HS-27A (cell line): Measurements from ENCODE around the gene MARCHF11.

ENCODE experiments used
- DNase-seq: peaks from one replicate; pipeline ENCODE4 v3.0.0-alpha.2; 2012; ENCODE audit warnings: low read depth, missing footprints

Gene MARCHF11

DNA sequence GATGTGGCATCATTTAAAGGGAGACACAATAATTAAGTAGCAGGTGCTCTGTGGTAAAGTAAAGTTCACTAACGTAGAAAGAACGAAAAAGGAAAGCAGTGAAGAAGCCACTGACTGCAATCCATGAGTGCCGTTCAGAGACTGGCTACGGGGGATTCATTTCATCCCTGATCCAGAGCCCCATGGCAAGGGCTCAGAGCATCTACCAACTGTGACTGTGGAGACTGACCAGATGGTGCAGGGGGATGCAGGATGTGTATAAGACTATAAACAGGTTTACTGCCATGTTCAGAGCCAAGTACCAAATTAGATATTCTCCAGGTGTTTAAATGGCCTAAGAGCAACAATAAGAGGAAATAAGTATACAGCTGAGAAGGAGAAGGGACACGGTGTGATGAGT lies 47.7 kb downstream of the MARCHF11 start:
- no peak for DNase-seq

DNA sequence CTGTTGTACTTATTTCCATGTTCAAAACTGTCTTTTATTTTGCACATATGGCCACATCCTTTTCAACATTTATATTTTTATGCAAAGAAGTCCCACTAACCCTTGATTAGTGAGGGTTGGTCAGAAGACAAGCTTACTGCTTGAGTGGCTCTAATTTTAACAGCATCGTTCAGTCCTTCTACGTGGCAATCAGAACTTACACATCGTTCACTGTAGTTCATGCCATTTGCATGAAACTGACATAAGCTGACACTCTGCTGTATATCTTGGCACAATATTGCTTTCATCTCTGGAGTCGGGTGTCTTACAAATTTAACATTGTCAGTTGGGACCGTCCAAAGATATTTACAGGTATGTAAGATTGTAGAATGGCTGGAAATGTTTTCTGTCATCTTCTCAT lies 50.6 kb downstream of the MARCHF11 start:
- DNase-seq: no peak

DNA sequence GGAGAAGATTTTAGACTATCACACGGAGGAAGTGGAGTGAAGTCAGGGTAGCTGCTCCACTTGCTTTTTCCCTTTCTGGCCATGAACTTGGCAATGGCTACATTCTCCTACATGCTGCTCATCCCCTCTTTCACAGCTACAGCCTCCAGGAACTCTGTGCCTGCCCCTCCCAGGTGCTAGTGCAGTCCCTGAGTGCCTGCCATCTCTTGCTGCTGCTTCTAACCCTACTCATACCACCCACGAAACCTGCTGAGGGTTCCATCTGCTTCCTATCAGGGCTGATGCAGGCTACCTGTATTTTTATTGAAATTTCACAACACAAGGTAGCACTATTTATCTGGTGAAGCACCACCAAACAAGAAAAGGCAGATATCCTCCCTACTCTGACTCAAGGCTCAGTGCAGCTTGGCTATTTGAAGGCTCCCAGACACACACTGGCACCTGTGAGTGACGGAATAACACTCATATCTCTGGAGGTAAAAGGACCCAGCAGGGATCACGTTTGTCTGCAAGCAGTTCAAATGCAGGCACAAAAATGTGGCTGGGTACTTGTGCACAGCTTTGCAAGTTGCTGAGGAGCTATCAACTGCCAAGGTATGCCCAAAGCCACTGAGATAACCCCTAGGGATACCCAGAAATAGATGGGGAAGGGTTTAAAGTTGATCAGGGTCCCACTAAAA lies 51.6 kb downstream of the MARCHF11 start:
- DNase-seq: no peak

DNA sequence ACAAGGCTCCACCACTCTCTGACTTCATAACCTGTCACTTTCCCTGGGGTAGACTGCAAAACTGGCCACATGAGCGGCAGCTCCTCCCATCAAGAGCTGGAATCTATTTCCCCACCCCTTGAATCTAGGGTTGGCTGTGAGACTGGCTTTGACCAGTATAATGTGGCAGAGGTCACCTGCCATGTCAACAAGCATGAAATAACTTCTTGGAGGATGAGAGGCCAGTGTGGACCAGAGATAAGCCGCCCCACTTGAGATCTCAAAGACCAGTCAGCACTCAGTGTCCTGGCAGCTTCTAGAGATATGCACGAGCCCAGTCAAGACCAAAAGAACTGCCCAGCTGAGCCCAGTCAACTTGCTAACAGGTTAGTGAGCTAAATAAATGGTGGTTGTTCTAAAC lies 59.0 kb downstream of the MARCHF11 start:
- no peak for DNase-seq

DNA sequence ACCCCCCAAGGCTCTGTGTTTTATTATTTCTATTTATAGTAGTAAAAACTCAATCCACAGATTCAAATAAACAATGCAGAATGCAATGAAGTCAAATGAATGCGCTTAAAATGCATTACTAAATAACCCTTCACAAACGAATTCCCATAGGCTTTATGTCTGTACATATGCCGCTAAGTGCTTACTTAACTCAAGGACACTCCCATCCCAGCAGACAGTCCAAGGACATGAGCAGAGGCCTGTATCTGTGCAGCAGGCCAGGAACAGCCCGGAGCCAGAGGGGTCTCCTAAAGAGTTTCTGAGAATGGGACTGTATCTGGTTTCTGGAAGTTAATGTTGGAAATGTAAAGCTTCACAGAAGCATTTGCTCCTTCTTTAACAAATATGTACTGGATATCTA lies 59.8 kb downstream of the MARCHF11 start:
- no peak for DNase-seq

DNA sequence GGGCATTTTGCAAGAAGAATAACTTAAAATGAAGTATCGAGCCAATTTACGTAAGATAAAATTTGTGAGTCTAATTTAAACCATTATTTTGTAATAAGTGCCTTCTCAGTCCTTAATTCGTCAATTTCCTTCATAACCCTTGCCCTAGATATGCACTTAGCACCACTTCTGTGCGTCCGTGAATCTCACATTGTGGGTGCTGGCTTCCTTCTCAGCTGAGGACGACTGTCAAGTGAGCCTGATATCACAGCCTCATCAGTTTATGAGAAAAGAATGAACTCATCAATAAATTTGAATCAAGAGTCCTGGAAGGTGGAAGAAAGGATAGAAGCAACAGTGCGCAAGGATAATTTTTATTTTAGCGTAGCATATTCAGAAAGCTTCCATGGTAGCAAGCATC lies 64.5 kb downstream of the MARCHF11 start:
- no peak for DNase-seq

DNA sequence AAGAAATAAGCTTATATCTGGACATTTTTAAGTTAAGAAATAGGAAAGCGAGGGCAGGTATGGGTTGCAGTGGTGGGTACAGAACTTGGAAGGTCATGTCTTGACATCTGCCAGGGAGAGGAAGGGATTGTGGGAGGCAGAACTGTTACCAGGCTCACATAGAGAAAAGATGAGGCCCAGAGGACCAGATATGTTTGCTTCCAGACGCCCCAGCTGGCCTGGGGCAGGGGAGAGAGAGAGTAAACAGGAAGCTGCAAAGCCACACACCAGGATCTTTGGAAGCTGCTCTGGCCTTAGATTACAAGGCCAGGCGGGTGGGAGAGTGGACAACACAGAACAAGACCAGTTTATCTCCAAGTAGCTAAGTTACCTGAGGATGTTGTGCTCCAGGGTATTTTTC lies 71.2 kb downstream of the MARCHF11 start:
- no peak for DNase-seq

DNA sequence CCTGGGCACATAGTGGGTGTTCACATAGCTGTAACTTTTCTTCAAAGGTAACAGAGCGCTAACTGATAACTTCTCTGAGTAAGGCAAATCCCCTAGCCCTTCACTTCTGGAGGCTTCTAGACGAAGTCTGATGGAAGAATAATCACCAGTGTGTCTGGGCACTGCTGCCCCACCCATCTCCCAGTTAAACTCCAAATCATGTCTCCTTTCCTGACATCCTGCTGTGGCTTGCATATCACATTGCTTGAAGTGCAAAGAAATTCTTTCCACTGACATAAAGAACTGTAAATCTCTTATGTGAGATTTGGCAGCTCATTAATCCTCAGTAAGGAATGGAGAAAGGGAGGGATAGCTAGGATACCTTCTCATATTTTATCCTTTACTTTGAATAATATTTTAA lies 74.6 kb downstream of the MARCHF11 start:
- DNase-seq: no peak

DNA sequence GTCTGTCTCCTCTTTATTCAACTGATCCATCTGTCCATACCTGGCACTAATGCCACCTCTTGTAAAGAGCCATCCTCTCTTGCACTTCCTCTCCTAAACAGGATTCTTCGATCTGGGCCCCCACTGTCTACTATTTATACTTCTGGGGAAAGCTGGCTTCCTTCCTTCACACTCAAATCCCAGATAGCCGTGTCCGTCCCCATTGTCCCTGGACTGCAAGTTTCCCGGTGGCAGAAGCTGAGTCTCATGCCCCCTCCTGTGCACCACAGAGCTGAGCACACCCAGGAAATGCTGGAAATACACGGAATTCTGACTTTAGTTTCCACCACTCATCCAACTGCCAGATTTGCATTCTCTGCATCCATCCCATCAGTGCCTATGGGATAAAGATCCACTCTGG lies 84.0 kb downstream of the MARCHF11 start:
- no peak for DNase-seq

DNA sequence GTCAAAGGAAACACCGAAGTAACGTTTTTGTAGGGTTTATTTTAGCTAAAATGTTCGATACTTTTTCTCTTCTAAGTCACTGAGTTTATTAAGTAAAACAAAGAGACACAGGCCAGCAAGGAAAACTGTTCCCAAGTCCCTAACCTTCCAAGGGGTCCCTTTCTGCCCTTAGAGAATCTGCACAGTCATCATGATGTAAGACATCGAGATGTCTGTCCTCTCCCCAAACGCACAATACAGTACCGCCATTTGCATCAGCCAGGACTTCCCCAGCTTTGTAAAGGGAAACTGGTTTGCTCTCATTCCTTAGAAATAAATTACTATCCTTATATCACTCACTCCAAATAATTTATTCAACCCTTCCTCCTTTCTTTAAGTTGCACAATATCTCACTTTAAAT lies 89.3 kb downstream of the MARCHF11 start:
- no peak for DNase-seq

DNA sequence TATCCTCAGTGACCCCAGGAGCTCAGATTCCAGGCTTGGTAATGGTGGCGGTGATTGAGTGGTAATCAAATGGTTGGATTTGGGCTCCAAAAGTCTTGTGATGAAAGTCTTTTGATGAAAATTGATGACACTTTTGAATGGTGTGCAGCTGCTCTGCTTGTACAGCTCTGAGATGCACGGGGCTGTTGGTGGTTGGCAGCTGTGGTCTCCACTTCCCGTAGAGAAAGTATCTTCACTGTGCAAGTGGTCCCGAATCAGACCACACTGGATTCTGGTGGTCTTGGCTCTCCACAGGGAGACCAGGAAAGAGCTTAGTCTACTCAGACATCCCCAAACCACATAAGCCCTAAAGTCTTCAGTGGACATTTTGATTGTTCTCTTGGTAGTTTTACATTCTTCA lies 96.6 kb downstream of the MARCHF11 start:
- no peak for DNase-seq

DNA sequence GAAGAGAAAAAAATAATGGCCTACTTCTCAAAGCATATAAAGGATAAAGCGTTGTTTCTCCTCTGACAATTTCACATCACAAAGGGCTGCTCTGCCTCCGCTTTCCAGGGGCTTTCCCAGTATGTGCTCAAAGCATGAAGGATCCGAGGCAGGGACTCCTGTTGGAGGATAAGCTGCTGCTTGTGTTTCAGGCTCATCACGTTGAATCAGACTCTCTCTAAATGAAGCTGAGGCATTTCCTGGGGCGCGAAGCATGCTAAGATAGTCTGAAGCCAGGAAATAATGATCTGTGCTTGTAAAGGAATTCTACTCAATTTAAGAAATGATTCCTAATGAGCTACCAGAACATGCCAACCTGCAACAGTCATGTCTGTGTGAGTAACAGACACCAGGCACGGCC lies 97.5 kb downstream of the MARCHF11 start:
- DNase-seq: no peak

DNA sequence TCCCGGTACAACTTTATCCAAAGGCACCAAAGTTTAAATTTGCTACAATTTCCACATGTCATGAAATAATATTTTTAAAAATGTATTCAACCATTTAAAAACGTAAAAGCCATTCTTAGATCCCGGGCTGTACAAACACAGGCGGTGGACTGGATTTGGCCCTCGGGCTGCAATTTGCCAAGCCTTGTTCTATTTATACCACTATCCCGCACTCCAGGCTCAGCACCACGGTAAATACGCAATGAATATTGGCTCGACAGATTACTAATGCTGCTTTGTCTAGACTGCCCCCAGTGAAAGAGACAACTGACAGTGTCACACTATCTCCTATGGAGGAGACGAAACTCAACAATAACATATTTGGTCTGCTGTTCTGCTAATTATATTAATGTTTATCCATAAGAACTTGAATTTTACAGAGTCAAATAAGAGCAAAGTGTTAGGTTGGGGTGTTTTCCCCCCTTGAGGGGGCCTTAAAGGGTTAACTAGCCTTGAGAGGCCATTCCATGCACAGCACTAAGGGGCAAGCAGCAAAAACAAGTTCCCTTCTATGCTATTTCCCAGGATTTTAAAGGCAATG lies 98.1 kb downstream of the MARCHF11 start:
- DNase-seq: no peak

DNA sequence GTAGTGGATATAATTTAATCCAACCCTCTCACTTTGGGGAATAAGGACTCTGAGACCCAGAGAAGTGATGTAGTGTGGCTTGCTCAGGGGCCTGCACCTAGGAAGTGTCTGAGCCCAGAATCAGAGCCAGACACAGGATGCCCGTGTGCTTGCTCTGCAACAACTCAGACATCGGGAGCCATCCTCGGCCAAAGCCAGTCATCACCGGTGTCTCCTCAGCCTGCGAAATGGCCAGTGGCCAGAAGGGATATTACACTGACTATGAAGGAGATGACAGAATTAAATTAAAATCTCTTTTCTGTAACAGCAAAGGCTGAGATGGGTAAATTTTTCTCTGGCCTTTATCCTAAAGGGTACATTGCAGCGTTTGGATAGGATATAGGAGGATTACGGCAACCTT lies 102.9 kb downstream of the MARCHF11 start:
- DNase-seq: no peak

DNA sequence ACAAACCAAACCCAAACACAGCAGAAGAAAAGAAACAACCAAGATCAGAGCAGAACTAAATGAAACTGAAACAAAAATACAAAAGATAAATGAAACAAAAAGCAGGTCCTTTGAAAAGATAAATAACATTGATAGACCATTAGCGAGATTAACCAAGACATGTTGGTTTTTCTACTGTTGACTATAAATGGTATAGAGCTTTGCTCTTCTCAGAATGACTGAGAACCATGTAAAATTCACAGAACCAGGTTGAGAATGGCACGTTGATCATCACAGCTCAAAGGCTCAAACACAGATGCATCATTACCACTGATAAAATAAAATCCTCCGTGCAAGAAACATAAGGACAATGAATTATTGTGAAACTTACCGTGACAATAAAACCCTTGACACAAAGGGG lies 105.2 kb downstream of the MARCHF11 start:
- no peak for DNase-seq

DNA sequence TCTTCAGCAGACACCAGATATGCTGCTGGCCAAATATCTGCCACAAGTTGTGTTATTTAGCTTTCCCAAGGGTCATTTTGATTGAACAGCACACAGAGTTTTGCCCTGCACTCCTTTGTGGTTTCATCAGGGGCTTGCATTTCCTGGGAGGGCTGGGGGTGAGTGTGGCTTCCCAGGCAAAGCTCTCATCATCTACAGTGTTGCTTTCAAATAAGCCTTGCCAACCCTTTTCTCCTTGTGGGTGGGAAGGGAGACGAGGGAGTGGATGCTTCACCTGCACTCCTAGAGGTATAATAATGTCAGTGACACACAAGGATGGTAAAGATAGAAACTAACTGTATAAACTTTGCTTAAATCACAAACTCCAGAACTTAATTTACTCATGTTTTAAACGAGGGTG lies 107.0 kb downstream of the MARCHF11 start:
- DNase-seq: no peak

DNA sequence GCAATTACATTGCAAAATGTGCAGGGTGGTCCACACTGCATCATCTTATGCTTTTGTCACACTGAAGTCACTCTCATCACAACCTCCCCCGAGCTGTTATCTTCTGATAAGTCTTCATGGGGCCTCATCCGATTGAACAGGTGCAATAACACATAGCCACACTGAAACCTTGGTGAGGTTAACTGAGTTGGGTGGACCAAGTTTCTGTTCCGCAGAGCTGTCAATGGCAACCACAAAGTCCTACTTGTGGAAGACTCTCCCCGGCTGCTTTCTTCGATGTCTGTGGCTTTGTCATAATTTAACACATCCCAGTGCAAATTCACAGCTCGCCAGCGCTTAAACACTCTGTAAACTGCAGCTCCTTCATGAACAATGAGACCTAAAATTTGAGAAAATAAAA lies 112.2 kb downstream of the MARCHF11 start:
- no peak for DNase-seq

DNA sequence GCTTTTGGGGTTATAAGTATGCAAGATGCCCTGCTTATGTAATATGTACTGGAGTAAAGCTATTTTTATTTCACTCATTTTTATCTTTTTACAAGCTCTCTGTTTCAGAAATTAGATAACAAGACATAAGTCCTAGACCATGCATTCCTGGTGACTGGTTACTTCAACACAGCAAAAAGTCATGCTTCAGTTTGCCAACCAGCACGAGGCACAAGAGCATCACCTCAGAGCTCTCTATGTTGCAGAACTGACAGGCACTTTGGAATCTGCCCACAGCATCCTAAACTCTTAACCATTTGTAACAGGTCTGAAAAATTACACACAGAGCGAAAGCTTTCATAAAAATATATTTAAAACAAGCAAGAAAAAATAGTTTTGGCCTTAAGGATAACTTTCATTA lies 112.8 kb downstream of the MARCHF11 start:
- no peak for DNase-seq

DNA sequence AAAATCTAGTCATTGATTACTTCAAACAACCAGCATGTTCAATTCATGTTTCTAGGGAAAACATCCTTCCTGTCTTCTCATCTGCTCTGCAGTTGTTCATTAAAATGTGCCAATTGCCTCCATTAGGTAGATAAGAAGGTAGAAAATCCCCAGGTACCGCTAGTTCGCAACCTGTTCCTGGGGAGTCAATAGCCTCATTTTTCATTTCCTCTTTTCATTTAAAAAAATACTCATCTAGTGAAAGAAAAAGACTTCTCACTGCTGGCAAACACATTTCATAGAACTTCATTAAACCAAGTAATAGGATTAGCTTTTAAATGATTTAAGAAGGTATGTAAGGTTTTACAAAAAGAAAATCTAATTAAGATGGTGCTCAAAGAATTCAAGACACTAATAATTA lies 113.3 kb downstream of the MARCHF11 start:
- DNase-seq: no peak

DNA sequence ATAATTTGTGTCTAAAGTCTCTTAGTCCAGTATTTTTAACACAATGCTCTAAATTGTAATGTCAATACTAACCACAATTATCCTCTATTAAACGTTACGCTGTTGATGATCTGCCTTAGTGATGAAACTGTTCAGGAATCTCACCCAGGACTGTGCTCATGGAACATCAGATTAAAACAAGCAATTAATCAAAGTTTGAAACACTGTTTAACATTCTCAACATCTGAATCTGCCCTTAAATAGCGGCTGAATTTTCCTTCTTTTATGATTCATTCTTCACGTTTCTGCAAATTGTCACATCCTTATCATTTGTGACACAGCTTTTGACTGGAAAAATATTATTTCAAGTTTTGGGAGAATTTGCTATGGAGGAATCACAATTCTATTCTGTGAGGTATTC lies 113.8 kb downstream of the MARCHF11 start:
- DNase-seq: no peak

DNA sequence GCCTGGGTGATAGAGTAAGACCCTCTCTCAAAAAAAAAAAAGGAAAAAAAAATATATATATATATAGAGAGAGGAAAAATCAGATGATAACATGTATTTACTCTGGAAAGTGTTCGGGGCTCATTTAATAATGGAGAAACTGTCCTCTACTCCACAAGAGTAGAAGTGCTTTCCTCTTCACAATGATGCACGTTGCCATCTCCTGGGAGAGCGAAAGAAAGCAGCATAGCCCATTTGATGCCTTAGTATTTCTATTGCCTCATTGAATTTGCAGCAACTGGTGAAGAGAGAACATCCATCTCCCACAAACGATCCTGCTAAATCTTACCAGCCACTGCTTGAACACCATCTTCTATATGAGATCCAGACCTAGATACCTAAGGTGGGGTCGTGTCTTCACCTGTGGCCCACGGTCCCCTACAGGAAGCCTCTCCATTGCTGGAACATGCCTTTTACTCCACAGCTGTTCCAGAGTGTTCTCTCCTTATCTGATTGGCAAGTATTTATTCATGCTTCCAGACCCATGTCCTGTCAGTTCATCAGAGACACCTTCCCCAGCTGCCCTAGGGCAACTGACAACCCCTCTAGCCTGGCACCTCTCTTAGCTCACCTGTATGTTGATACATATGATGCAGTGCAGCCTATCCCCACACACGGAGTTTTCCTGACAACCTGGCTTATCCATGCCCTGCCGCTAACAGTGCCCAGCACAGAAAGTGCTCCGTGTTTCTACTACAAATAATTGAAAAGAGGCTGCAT lies 115.3 kb downstream of the MARCHF11 start:
- DNase-seq: no peak

DNA sequence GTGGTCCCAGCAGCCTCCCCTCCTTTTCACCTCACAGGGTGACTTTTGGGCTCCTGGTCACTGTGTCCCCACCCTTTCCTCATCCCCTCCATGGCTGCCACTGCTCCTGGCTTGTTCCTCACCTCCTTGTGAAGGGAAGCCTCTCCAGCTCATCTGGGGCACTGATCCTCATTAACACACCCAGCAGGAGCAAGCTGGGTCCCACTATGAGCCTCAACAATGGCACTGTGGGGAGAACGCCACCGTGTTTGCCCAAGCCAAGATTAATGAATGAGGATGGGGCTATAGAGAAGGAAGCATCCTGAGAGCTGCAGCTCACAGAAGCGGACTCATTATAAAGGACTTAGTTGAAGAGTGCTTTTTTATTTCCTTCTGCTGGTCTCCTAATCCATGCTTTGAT lies 118.4 kb downstream of the MARCHF11 start:
- no peak for DNase-seq

DNA sequence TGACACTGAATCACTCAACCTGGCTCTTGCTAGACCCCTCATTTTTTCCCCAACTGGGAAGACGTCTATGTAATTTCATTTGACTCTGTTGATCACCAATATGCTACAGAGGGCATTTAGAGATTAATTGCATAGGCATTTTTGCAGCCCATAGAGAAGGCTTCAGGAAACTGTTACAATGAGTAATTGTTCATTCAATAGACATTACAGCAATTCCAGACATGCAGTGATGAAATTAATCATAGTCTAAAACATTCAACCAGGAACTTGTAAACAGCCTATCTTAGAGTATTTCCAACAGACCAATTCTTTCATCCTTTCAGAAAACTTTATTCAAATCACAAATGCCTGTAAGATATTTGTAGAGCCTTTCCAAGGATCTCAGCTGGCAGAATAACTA lies 122.3 kb downstream of the MARCHF11 start:
- peak; percentile 74 for DNase-seq
